ENCODE measurements around the gene ATP1B3. TPM values are rescaled to one million over a fixed set of nuclear protein-coding genes. Genes with fewer than 3 reads are reported as not detected.

Gene ATP1B3
- total RNA-seq, 4 donors from 2014 or later: 117 to 190 (median 154) TPM

GRCh38 chr3:141929341-141929995 lies 53.0 kb downstream of the ATP1B3 start:
- no peaks in the 10 kb centered on the region for H3K9me3 ChIP-seq
- H3K36me3 ChIP-seq: peaks cover 35% of the 10 kb centered on the region
- H3K4me1 ChIP-seq: peaks cover 3% of the 10 kb centered on the region
- TF ChIP-seq POLR2A (IDR thresholded peaks at IDR 0.05) (no peak), CTCF (IDR thresholded peaks at IDR 0.05) (no peak), EP300 (IDR thresholded peaks at IDR 0.05) (no peak), POLR2AphosphoS5 (IDR thresholded peaks at IDR 0.05) (no peak)
- H3K27me3 ChIP-seq: no peaks in the 10 kb centered on the region
- WGBS: 88% methylated on average over 7 of the region's 7 CpGs
- H3K27ac ChIP-seq: no peak overlapping the region
- peak in 1 of 2 donors; percentile 49 for DNase-seq (ENCODE audit: low spot score in 2 of 2)
- no peak overlapping the region for H3K4me3 ChIP-seq

- Histone ChIP-seq H3K9me3 (no peaks in the 10 kb centered on the region), H3K27ac (no peak overlapping the region), H3K36me3 (peaks cover 22% of the 10 kb centered on the region), H3K4me3 (no peak overlapping the region), H3K27me3 (no peaks in the 10 kb centered on the region), H3K4me1 (peaks cover 3% of the 10 kb centered on the region)
- no peak for TF ChIP-seq POLR2A (IDR thresholded peaks at IDR 0.05)
- TF ChIP-seq CTCF (IDR thresholded peaks at IDR 0.05): no peak
- no peak for TF ChIP-seq POLR2AphosphoS5 (IDR thresholded peaks at IDR 0.05)
- TF ChIP-seq EP300 (IDR thresholded peaks at IDR 0.05): no peak
- DNase-seq (ENCODE audit: low spot score in 2 of 2): peak in 1 of 2 donors; percentile 54
- WGBS: 85% methylated on average over 4 of the region's 4 CpGs
Measured at GRCh38 chr3:141930801-141931200, 54.4 kb downstream of the ATP1B3 start.

- Histone ChIP-seq H3K36me3 (peaks cover 3% of the 10 kb centered on the region), H3K27me3 (no peaks in the 10 kb centered on the region), H3K4me1 (peaks cover 3% of the 10 kb centered on the region), H3K27ac (peak overlapping the region; percentile 19), H3K4me3 (no peak overlapping the region), H3K9me3 (no peaks in the 10 kb centered on the region)
- TF ChIP-seq EP300 (IDR thresholded peaks at IDR 0.05) (no peak), CTCF (IDR thresholded peaks at IDR 0.05) (no peak), POLR2A (IDR thresholded peaks at IDR 0.05) (no peak), POLR2AphosphoS5 (IDR thresholded peaks at IDR 0.05) (no peak)
- 53% methylated on average over 16 of the region's 16 CpGs for WGBS
- peak in 1 of 2 donors; percentile 50 for DNase-seq (ENCODE audit: low spot score in 2 of 2)
Measured at GRCh38 chr3:141933421-141934300, 57.2 kb downstream of the ATP1B3 start.

- Histone ChIP-seq H3K9me3 (no peaks in the 10 kb centered on the region), H3K27ac (peak overlapping the region; percentile 19), H3K36me3 (no peaks in the 10 kb centered on the region), H3K27me3 (no peaks in the 10 kb centered on the region), H3K4me3 (no peak overlapping the region), H3K4me1 (peaks cover 3% of the 10 kb centered on the region)
- WGBS: 72% methylated on average over 4 of the region's 4 CpGs
- DNase-seq (ENCODE audit: low spot score in 2 of 2): no peak
- TF ChIP-seq POLR2AphosphoS5 (IDR thresholded peaks at IDR 0.05) (no peak), CTCF (IDR thresholded peaks at IDR 0.05) (no peak), POLR2A (IDR thresholded peaks at IDR 0.05) (no peak), EP300 (IDR thresholded peaks at IDR 0.05) (no peak)
Measured at GRCh38 chr3:141934354-141934753, 57.9 kb downstream of the ATP1B3 start.

- no peak overlapping the region for H3K4me3 ChIP-seq
- H3K27me3 ChIP-seq: no peaks in the 10 kb centered on the region
- H3K36me3 ChIP-seq: no peaks in the 10 kb centered on the region
- H3K9me3 ChIP-seq: no peaks in the 10 kb centered on the region
- peaks cover 28% of the 10 kb centered on the region for H3K4me1 ChIP-seq
- 54% methylated on average over 20 of the region's 20 CpGs for WGBS
- DNase-seq (ENCODE audit: low spot score in 2 of 2): peak in 1 of 2 donors; percentile 76
- H3K27ac ChIP-seq: peak overlapping the region; percentile 72
- TF ChIP-seq POLR2A (IDR thresholded peaks at IDR 0.05) (no peak), POLR2AphosphoS5 (IDR thresholded peaks at IDR 0.05) (no peak), EP300 (IDR thresholded peaks at IDR 0.05) (no peak), CTCF (IDR thresholded peaks at IDR 0.05) (no peak)
Measured at GRCh38 chr3:141938011-141938500, 61.6 kb downstream of the ATP1B3 start.
